NCI-H774 (cell line): ENCODE results near the gene TBC1D1.

ENCODE experiments used
- DNase-seq: peaks from one replicate; lab custom pipeline; 2025; lab: John Stamatoyannopoulos, UW

Gene TBC1D1, protein sequence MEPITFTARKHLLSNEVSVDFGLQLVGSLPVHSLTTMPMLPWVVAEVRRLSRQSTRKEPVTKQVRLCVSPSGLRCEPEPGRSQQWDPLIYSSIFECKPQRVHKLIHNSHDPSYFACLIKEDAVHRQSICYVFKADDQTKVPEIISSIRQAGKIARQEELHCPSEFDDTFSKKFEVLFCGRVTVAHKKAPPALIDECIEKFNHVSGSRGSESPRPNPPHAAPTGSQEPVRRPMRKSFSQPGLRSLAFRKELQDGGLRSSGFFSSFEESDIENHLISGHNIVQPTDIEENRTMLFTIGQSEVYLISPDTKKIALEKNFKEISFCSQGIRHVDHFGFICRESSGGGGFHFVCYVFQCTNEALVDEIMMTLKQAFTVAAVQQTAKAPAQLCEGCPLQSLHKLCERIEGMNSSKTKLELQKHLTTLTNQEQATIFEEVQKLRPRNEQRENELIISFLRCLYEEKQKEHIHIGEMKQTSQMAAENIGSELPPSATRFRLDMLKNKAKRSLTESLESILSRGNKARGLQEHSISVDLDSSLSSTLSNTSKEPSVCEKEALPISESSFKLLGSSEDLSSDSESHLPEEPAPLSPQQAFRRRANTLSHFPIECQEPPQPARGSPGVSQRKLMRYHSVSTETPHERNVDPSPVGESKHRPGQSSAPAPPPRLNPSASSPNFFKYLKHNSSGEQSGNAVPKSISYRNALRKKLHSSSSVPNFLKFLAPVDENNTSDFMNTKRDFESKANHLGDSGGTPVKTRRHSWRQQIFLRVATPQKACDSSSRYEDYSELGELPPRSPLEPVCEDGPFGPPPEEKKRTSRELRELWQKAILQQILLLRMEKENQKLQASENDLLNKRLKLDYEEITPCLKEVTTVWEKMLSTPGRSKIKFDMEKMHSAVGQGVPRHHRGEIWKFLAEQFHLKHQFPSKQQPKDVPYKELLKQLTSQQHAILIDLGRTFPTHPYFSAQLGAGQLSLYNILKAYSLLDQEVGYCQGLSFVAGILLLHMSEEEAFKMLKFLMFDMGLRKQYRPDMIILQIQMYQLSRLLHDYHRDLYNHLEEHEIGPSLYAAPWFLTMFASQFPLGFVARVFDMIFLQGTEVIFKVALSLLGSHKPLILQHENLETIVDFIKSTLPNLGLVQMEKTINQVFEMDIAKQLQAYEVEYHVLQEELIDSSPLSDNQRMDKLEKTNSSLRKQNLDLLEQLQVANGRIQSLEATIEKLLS (N-terminal part only)

DNA sequence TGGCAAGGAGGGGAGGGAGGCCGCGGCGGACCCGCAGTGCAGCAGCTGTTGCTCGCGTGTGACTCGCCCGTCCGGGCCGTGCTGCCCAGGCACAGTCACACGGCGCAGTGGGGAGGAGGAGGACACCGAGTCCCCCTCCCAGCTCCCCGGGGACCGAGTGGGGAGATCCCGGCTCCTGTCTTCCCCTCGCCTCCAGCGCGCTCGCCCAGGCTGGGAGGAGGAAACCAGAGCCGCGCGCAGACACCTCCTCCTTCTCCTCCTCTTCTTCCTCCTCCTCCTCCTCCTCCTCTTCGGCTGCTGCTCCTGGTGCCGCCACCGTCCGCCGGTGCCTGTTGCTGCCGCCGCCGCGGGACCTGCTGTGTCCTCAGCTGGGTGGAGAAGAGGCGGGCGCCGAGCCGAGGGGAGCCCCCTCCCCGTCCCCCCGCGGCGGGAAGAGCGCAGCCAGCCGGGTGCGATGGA is at the start of gene TBC1D1:
Gene TBC1D1, plus strand, starts transcription at position 284 of the 459 bp plus-strand sequence. CDS start 11,012 bp downstream, outside the sequence.
- DNase-seq, result peak; percentile 27

DNA sequence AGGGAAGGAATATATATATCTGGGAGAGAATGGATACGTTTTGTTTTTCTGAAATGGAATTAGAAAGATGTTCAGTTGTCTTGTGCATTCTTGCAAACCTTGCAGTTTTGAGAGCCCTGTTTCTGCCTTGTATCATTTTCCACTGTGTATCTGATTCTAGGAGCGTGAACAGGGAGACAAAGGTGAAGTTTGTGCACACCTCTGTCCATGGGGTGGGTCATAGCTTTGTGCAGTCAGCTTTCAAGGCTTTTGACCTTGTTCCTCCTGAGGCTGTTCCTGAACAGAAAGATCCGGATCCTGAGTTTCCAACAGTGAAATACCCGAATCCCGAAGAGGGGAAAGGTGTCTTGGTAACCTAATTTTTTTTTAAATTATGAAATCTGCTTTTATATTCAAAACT is 46.7 kb upstream of the TBC1D1 start:
- no peak for DNase-seq

DNA sequence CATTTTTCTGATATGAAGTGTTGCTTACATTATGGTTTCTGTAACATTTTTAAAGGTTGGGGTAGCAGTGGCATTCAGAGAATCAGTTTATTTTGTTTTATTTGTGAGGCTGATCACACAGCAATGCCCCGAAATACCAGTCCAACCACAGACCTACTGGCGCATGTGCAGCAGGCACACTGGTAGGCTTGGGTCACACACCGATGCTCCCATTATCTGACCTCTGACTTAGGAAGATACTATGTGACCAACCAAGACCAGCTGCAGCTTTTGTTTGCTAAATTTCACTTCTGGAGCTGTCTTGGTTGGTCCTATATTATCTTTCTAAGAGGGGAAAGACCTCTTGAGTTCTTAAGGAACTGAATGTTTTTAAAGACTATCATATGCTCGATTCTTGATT is 45.7 kb upstream of the TBC1D1 start:
- no peak for DNase-seq

DNA sequence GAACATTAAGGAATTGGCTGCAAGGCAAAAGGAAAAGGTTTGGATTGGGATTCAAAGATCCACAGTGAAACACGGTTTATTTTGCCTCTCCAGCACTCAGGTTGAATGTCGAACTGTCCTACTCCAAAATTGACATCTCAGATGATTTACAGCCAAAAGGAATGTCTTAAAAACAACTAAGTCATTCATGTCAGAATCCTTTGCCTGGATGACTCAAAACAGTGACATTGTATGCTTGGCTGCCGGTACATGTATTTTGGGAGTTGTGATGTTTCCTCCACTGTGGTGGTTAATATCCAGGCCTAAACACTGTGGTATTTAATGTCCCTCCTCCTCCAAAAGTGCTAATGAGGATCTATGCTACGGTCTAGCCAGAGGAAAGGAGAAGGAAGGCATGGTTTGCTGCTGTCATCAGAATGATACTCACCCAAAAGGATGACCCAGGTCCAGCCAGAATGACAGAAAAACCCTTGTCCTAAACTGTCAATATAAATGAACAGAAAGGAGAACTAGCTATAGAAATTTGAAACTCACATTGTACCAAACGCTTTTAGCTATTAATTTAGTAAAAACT is 43.5 kb upstream of the TBC1D1 start:
- DNase-seq, result no peak

DNA sequence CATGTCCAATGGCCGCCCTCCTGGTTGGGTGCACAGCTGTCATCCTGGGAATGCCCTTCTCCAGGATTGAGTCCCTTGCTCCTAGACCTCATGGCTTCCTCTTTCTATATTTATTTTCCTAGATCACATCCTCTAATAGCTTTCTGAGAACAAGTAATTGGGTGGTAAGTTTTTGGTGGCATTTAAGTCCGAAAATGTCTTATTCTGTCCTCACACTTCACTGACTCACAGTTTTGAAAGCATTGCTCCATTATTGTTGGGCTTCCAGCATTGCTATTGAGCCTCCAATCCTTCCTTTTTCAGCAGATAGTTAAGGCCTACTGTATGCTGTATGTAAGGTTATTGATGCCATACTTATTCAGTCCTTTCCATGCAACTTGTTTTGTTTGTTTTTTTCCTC is 38.5 kb upstream of the TBC1D1 start:
- DNase-seq, result no peak

DNA sequence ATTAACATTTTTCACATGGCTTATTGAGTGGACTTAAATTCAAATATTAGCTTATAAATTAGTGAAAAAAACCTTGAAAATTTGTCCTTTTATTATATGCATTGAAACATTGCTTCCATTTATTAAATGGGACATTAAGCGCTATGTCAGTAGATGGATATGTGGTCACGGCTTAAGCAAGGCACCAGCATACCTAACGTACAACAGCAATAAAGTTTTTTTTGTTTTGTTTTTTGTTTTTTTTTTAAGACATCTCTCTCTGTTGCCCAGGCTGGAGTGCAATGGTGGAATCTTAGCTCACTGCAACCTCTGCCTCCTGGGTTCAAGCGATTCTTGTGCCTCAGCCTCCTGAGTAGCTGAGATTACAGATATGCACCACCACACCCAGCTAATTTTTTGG is 32.8 kb upstream of the TBC1D1 start:
- no peak for DNase-seq

DNA sequence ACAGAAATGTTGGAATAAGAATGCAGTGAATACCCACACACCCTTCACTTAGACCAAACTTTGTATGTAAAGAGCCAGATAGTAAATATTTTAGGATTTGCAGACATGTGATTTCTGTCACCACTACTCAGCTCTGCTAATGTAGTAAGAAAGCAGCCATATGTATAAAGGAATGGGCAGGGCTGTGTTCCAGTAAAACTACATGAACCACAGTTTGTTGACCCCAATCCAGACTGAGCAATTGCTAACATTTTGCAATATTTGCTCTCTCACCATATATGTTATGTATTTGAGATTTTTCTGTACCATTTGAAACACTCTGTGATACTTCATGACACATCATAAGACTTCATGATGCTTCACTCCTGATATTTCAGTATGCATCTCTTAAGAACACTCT is 32.0 kb upstream of the TBC1D1 start:
- no peak for DNase-seq

DNA sequence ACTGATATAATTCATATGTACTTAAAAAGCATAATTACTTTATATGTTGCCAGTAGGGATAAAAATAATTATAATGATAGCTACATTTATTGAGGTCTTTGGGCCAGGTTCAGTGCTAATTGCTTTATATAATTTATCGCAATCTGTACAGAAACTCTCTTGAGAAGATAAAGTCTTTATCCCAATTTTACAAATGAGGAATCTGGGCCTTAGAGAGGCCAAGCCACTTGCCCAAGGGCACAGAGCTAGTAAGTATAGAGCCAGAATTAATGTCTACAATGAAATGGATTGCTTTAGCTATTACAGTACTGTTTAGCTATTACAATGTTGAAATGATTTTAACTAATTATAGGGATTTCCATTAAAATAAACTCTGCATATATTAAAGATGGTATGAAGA is 30.6 kb upstream of the TBC1D1 start:
- DNase-seq, result no peak

DNA sequence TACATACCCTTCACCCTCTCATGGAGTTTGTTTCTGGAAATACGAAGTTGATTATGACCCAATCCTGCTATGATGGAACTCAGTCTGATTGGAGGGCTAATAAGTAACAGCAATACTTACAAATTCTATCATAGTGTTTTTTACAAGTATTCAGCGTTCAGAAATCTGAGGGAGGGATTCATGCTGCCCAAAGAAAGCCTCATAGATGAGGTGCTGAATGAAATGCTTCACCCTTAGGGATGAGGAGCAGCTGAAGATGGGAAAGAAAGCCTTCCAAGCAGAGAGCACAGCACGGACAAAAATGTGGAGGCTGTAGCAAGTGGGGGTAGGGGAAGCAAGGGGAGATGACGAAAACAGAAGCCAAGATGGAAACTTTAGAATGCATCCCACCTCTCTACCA is 27.9 kb upstream of the TBC1D1 start:
- no peak for DNase-seq

DNA sequence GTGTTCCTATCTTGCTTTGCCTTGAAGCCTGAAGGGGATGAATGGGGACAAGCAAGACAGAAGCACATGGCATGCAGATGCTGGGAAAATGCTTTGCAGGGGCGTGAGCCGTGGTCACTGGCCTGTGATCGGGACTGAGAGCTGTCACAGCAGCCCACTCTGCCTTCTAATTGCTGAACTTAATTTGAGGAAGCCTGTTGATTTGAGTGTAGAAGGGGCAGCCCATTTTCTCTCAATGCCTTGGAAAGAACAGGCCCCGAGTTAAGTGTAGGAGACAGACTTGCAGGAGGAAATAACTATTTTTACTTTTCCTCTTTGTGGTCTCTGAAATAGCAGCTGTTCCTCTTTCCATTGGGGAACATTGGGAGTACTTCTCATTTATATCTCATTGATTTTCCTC is 26.1 kb upstream of the TBC1D1 start:
- DNase-seq, result no peak

DNA sequence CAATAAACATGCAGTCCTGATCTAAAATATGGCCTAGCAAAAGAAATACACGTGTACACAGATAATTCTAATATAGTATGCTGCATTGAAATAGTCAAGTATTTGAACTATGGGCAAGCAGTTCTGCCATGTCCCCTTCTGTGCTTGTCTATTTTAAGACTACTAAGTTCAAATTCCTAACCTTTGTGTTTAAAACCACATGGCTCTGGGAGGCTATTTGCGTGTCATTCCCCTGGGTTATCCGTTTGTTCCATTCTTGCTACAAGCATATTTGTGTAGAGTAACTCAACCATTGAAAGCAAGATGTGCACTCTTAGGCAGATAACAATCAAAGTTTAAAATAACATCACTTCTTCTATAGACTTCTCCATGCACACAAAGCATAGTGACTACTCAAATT is 25.4 kb upstream of the TBC1D1 start:
- DNase-seq, result no peak

DNA sequence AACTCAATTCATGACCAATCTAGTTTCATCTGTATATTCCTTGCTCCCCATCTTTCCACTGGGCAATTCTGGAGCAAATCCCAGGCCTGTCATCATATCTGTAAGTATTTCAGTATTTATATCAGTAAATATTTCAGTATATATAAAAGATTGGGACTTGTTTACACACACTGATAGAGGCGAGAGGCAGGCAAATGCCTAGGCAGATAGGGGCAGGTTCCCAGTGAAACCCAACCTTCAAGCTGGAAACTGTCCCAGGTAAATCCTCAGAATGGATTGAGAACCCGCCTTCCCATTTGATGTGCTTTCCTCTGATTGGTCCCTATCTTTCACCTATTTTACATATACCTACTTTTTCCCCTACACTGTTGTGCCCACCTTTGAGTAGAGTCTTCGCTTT is 23.8 kb upstream of the TBC1D1 start:
- no peak for DNase-seq

DNA sequence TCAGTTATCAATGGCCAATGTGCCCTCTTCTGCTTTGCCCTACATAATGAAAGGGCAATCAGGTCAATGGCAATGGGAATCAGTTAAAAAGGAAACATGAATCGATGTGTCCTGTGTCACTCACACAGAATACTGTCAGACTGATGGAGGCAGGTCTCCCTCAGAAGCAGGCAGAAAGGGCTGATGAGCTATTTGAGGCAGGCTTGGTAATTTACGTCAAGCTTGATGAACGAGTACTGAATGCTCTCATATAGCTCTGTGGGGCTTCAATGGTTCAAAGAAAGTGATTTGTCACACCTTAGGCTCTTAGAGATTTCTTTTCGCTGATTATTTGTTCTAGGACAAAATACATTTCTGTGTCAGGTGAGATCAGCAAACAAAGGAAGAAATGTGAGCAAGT is 22.6 kb upstream of the TBC1D1 start:
- DNase-seq, result no peak

DNA sequence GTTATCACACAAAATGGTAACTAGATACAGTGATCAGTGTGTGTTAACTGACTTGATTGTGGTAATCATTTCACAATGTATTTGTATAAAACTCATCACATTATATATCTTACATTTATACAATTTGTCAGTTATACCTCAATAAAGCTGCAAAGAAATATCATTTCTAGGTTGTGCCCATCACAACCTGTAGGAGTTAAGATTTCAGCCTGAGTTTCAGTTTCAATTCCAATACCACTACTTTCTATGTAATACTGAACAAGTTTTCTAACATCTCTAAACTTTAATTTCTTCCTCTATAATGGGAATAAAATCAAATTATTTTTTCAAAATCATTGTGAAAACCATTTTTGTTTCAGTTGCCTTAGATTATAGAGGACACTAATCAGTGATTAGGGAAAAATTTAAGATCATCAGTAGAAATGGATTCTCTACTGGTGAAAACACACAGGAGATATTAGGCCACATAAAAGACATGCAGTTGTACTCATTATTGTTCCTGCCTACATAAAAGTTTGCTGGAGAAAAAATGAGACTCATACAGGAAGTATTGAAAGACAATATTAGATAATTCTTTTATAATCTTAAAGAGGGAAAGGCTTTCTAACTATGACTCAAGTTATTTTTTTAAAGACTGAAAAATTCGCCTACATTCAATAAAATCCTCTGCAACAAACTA is 18.4 kb upstream of the TBC1D1 start:
- no peak for DNase-seq

DNA sequence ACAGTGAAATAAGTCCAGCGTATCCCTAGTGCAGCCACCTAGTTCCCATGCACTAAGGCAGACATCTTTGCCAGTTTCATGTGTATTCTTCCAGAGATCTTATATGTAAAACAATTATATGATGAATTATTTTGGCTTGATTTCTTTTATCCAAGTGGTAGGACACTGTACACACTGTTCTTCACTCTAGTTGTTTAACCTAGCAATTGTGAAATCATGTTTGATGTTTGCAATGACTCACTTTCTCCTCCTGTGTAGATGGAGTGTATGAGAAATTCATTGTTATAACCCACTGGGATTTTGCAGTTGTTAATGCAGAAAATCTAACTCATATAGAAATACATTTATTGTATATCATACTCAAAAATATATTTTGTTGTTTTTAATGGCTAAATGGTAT is 17.5 kb upstream of the TBC1D1 start:
- peak; percentile 1 for DNase-seq

DNA sequence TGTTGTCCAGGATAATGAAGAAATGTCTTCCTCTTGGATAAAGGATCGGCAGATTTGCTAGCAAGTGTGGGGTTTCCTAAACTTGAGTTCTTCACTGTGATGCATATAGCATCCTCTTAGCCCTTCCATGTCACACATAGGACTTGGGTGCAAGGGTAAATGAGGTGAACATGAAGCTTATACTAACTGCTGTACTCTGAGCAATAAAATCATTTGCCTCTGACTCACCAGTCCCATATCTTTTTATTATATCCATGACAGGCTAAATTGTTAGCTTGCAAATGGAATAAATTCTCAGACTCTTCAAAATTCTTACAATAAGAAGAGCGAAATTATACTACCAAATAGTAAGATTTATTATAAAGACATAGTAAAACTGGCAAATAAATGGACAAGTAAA is 14.7 kb upstream of the TBC1D1 start:
- DNase-seq, result no peak

DNA sequence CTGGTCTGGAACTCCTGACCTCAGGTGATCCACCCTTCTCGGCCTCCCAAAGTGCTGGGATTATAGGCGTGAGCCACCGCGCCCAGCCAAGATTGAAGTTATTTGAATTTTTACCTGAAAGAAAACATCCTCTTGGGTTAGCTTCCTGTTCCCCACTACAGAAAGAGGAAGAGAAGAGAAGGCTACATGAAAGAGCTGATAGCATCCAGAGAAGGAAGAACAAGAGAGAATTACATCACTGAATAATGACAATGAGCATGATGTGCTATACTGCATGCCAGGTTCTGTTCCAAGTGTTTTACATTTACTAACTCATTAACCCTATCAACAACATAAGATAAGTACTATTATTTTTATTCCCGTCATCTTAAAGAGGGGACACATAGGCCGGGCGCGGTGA is 11.5 kb upstream of the TBC1D1 start:
- no peak for DNase-seq

DNA sequence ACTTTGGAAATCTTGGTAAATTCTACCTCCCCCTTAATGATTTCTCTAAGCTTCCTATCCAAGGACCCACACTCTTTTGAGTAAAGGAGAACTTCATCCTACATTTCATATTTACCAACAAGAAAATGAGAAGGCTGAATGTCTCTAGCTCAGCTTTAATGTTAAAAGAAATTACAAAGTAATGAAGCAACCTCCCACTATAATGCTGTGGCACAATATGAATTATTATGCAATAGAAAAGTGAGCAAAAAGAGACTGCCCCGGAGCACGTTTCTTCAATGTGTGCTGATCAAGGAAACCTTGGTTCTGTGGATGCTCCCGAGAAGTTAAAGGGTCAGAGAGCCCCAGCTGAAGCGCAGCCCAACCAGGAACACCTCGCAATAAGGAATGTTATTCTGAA is 9.1 kb upstream of the TBC1D1 start:
- DNase-seq, result no peak

DNA sequence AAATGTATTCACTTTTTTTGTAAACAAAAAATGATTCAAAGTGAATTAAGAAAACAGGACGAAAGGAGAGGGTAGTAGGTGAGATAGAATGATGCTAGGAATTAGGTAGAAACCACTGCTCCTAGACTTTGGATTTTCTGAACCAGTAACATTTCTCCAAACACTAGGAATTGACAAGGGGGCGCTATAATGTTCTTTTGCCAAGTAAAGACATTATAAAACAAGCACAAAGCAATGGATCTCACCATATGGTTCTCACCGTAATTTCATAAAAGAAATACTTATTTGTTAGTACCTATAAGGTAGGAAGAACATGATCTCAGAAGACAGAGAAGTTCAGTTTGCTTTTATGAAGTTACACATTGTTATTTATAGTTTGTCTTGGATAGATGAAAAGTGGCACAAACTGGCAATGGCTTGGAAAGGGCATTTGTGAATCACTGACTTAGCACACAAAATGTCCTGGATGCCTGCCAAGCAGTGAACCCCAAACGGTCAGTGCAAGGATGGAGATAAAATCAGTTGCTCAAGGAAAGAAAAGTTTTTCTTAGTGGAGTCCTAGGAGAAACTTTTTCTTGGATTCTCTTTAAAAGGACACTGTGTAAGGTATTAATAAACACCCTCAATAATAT is 8.1 kb upstream of the TBC1D1 start:
- no peak for DNase-seq

DNA sequence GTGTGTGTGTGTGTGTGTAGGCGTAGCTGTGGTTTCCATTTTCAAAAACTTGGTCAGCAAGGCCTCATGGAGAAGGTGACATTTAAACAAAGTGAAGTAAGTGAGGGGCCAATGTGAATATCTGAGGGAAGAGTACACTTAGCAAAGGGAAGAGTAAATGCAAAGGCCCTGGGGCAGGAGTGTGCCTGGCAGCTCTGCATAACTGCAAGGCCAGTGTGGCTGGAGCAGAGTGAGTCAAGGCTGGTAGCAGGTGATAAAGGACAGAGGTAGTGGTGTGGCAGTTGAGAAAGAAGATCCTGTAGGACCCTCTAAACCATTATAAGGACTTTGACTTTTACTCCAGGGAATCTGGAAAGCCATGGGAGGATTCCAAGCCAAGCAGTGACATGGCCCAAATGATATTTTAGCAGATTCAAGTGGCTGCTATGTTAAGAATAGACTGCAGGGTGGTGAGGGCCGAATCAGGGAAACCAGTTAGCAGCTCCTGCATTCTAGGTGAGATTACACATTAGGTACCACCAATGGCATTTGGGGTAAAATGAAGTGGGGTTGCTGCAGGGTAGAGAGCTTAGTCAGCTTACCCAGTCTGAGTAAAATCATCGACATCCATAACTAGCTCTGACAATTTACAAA is 5.9 kb upstream of the TBC1D1 start:
- DNase-seq, result no peak

DNA sequence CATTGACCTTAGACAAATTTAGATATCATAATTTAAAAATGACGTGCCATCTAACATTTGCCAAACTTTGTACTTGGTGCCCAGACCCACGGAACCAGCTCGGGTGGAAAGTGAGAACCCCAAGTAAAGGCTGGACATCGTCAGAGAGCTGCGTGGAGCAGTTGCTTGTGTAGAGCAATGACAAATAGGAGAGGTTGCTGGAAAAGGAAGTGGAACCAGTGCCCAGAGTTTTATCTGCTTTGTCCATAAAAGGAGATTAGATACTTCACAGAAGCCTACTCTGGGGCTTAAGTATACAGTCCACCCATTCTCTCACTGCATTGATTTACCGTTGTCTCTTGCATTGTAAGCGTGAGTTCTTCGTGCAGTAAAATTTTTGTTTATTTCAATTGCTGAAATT is 5.4 kb upstream of the TBC1D1 start:
- DNase-seq, result no peak
